HG03520 (cell line): ENCODE results near the gene KPTN.

Source experiments
- ATAC-seq: cut with Tn5 transposase; IDR thresholded peaks from one replicate; pipeline ENCODE4 v1.9.1; 2021; ENCODE audit warnings: mild to moderate bottlenecking, moderate library complexity; ENCODE audit not compliant: unreplicated experiment

KPTN gene

DNA sequence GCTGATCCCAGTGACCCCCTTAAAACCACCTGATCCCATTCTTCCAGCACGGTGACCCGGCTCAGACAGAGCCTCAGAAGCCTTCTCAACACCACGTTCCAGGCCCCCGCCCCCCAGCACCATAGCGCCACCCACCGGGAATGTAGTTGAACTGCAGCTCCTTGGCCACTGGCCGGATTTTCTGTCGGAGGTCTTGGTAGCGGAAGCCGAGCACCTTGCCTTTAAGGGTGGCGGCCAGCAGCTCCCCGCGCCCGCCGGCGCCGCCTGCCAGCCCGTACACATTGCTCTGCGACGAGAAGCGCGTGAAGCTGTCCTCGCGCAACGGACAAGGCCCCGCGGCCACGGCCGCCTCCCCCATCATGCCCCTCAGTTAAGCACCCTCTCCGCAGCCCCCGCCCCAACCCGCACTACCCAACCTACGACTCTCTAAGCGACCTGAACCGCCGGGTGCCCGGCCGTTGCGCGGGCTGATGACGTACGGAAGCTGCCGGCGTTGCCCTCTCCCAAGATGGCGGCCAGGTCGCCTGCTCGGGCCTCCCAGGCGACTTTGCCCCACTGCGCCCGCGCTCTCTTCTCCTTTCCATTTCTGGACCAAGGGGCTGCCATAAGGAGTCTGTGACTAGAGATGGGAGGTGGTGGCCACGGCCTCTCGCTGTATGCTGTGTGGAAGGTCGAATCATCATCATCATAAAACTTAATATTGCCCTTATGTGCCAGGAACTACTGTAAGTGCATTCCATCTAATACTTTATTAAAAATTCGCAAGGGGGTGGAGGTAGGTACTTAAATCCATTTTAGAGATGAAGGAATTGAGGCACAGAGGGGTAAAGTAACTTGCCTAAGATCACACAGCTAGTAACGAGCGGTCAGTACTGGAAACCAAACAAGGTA is at the start of gene KPTN:
Gene KPTN, minus strand, starts transcription at position 420 of the 891 bp plus-strand sequence. Its CDS starts 59 bp downstream, at position 361.
- ATAC-seq, result peak; percentile 58

GRCh38 chr19:47531640-47532387 is 47.8 kb upstream of the KPTN start:
- no peak for ATAC-seq

DNA sequence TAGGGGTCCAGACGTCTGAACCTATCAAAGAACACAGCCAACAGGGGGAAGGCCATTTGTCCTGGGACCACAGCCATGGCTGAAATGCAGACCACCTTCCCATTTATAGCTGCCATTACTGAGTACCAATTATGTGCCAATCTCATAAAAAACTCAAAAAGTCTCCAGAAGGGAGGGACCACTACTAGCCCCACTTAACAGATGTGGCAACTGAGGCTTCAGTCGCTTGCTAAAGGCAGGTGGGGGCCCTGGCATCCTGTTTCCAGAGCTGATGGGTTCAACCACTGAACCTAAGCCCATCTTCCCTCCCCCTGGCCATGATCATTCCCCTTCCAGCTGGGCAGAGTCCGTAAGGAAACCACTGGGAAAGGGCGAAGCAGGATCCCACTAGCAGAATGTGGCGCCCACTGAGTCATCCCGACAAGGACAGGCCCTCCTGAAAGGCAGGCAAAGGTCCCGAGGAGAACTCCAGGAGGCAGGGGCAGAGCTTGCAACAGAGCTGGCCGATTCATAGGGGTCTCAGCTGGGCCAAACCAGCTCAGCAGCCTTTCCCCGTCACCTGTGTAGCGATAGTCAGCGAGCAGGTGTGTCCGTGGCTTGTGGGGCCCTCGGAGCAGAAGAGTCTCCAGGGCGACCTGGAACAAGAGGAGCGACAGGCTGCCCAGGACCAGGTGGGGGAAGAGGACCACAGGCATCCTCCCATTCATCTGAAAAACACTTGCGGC is 45.2 kb upstream of the KPTN start:
- no peak for ATAC-seq

GRCh38 chr19:47526798-47527197 is 42.8 kb upstream of the KPTN start:
- ATAC-seq, result no peak

DNA sequence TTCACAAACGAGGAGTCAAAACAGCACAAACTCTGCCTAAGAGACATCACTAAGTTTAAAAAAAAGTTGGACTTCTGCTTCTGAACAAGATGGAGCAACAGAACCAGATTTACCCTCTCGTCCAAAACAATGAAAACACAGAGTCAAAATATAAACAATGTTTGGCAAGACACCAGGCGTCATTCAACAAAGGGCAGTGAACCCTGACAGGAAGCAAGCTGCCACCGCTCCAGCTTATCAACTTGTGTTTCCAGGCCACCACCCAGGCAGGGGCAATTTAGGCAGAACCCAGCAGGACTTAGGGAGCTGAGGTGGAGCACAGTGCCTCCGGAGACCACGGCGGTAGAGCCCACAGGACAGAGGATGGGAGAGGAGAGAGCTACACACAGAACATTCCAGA is 39.5 kb upstream of the KPTN start:
- ATAC-seq, result no peak

DNA sequence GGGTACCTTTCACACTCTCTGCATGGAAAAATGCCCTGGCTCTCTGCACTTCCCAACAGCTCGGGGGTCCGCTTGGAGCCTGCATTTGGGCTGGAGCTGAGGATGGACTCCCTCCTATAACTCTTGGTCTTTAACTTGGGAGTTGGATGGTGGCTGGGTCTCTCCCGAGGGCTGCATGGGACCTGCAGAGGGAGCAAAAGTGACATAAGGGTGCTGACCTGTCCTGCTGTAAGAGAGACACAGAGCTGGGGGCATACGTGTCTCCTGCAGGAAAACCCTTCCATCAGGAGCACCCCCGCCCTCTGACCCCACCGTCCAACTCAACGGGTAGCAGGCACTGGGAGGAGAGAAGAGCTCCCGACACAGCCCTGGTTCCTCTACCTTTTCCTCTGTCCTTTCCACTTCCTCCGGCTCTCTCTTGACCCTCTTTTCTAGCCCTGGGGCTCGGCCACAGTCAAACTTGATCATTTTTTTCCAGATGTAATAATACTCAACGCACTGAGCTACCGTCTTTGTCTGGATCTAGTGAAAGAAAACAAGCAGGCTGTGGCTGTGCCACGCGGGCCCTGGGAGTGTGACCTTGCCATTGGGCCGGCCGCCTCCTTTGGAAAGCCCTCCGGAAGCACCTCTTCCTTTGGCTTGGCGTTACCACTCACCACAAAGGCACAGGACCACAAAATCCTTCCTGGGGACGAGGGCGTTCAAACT is 37.6 kb upstream of the KPTN start:
- no peak for ATAC-seq

GRCh38 chr19:47520839-47521238 is 36.8 kb upstream of the KPTN start:
- no peak for ATAC-seq

- no peak for ATAC-seq
These were observed 36.4 kb upstream of the KPTN start for GRCh38 chr19:47520343-47520806.

DNA sequence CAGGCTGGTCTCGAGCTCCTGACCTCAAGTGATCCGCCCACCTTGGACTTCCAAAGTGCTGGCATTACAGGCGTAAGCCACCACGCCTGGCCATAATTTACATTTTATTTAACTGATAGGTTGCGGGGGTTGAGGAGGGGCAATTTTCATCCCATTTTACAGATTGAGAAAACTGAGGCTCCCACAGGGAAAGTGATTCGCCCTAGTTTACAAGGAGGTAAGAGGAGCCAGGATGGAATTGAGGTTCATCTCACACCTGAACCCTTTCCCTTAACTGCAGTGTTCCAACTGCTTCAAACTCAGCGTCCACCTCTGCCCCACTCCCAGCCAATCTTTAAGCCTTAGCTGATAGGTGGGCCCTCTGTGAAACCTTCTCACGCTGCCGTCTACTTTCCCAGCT is 34.8 kb upstream of the KPTN start:
- ATAC-seq, result no peak

DNA sequence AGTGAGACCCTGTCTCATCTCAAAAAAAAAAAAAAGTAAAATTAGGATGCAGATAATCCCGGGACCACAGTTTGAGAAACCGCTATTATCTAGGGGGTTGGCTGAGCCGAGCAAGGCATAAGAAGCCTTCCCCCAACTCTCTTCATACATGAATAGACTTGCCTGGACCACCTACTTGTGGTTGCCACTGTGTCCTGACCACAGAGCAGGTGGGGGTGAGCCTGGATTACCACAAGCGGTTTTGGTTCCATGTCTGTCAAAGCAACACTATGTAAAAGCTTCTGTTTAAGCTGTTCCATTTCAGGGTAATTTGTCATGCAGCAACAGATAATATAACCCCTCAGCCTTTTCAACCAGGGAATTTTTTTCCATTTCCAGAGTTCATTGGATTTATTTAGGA is 34.1 kb upstream of the KPTN start:
- no peak for ATAC-seq

- ATAC-seq, result peak; percentile 76
These were observed 31.0 kb upstream of the KPTN start, which contains the start of gene NAPA for GRCh38 chr19:47514869-47515588. NAPA (minus strand) TSS chr19:47515063; CDS start chr19:47514940, 123 bp downstream.

- no peak for ATAC-seq
These were observed 30.3 kb upstream of the KPTN start for GRCh38 chr19:47514151-47514868.

DNA sequence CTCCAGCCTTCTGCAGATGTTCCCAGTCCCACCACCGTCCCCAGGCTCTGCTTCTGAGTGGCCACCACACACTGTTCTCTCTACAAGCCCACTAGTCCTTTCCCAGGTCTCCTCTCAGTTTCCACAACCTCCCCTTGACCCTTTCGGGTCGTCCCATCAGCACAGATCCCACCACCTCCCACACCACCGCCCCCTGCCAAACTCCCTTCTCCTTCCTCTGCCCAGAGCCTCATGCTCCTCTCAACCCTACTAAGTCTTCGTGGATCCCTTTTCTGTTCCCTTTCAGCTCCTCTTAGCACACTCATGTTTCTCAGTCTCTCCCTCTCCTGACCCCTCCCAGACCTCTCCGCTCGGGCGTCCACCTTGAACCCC is 28.9 kb upstream of the KPTN start:
- no peak for ATAC-seq

DNA sequence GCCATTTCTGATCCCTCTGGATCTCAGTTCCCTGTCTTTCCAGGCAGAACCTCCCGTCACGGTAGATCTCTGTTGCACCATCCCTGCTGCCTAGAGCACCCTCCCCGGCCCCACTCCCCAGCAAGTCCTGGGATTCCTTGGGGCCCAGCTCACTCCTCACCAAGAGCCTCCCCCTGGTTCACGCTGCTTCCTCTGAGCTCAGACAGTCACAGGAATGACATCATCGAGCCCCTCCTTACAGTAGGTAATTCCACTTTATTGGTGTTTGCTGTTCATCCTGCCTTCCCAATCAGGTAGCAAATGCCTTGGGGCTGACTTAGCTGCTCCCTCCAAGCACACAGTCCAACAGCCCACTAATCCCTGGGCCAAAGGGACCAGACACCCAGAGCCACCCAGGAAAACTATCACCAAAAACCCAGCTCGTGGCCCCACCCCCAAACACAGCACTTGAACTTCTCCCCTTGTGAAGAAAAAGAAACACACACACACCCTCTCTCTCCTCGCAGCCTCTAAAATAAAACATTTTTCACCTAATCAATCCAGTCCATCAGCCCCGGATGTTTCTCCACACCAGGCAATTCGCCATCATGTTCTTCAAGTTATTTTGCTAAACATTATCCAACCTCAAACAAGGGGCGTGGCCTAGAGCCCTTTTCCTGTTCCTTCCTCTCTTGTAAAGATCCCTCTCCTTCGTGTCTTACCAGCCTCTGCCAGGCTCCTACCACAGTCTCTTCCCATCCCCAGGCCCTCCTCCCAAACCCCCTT is 28.3 kb upstream of the KPTN start:
- ATAC-seq, result no peak

DNA sequence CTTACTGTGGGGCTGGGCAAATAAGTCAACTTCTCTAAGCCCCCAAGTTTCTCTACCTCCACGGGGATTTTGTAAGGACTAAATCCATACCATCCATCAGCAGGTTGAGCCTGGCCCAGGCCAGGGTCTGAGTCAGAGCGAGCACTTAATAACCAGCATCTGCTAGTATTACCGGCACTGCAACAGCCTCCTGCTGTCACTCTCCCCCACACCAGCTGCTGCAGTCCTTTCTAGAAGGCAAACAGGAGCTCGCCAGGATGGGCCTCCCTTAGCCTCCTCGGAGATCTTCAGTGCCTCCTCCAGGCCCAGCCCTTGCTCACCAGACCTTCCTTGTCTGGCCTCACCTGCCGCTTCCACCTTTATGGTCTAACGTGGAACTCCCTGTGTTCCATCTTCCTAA is 27.7 kb upstream of the KPTN start:
- no peak for ATAC-seq

DNA sequence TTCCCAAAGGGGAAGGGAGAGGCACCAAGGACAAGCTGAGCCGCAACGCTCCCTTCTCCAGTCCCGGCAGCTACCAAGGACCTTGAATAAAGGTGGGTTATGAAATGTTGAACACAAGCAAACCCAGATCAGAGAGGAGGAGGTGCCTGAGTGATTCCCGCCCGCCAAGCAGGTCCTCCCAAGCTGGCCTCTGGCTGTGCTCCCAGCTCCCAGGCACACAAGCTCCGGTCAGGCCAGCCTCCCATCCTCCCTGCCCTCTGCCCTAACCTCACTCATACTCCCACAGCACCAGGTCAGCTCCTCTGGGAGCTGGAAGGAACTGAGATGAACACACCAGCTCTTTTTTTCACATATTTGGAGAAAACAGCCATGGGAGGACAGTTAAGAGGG is 27.1 kb upstream of the KPTN start:
- no peak for ATAC-seq

DNA sequence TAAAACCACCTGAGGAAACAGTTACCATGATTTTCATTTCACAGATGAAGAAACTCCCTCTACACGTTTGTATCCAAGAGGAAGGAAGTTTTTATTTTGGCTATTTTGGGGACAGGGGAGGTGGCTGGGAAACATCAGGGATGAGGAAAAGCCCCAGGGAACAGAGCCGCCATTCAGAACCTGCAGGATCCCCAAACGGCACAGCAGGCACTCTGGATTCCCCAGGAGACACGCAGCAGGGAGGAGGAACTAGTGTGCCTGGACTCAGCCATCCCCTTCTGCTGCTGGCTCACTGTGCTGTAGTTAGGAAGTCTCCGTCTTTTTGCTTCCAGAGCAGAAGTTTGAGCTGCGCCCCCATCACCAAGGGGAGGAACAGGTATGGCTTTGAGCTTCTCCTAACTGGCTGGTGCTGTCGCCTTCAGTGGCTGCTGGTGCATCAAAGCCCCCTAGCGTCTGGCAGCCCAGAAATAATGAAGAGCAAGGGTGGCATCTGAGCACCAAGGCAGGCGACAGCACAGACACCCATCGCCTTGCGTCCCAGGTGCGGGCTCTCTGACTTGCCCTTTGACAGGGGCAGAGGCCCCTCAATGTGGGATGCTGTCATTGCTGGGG is 26.6 kb upstream of the KPTN start:
- ATAC-seq, result no peak

DNA sequence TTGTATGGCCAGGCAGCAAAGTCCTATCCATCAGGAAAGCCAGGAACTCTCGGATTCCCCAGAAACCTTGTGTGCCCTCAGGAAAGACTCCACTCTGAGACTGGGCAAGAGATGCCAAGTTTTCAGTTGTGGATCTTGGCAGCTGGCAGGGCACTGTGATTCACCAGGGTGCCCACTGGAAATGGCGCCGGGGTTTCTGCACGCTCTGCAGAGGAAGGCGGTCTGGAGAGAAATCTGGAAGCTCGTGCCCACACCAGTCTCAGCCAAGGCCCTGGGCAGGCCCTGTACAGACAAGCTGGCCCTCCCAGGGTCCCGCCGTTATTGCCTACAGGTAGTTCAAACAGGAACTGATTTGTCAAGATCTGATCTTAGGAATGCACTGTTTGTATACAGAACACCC is 26.0 kb upstream of the KPTN start:
- ATAC-seq, result no peak
